Measurements from ENCODE around the gene AP1S1.
"Not testable (repeated sequence)": the region's sequence is repeated elsewhere in the genome, so short reads cannot be mapped to it uniquely, and the experiment has no call there.

AP1S1 gene

GRCh38 chr7:101153969-101154692 lies at the start of gene AP1S1:
Gene AP1S1, plus strand, starts transcription at chr7:101154476. Its CDS starts 39 bp downstream, at chr7:101154515.
- peak; percentile 87 to 92 for DNase-seq (ENCODE audit: low read depth in 2 of 2)

- no peak for DNase-seq (ENCODE audit: low read depth in 2 of 2)
Observed at GRCh38 chr7:101104799-101105198, 49.5 kb upstream of the AP1S1 start.

GRCh38 chr7:101105248-101105647 lies 49.0 kb upstream of the AP1S1 start:
- not testable (repeated sequence) for DNase-seq (ENCODE audit: low read depth in 2 of 2)

- DNase-seq (ENCODE audit: low read depth in 2 of 2) = no peak
Observed at GRCh38 chr7:101106386-101106785, 47.9 kb upstream of the AP1S1 start.

- DNase-seq (ENCODE audit: low read depth in 2 of 2) = no peak
Observed at GRCh38 chr7:101108330-101108857, 45.9 kb upstream of the AP1S1 start.

GRCh38 chr7:101108961-101109360 lies 45.3 kb upstream of the AP1S1 start:
- no peak for DNase-seq (ENCODE audit: low read depth in 2 of 2)

- no peak for DNase-seq (ENCODE audit: low read depth in 2 of 2)
Observed at GRCh38 chr7:101109368-101109767, 44.9 kb upstream of the AP1S1 start.

- DNase-seq (ENCODE audit: low read depth in 2 of 2) = no peak
Observed at GRCh38 chr7:101111261-101111660, 43.0 kb upstream of the AP1S1 start.

GRCh38 chr7:101112233-101112632 lies 42.0 kb upstream of the AP1S1 start:
- DNase-seq (ENCODE audit: low read depth in 2 of 2) = no peak

GRCh38 chr7:101113140-101113539 lies 41.1 kb upstream of the AP1S1 start:
- not testable (repeated sequence) for DNase-seq (ENCODE audit: low read depth in 2 of 2)

- no peak for DNase-seq (ENCODE audit: low read depth in 2 of 2)
Observed at GRCh38 chr7:101113836-101114235, 40.4 kb upstream of the AP1S1 start.

- no peak for DNase-seq (ENCODE audit: low read depth in 2 of 2)
Observed at GRCh38 chr7:101114492-101114891, 39.8 kb upstream of the AP1S1 start.

GRCh38 chr7:101115215-101115614 lies 39.1 kb upstream of the AP1S1 start:
- DNase-seq (ENCODE audit: low read depth in 2 of 2) = no peak

- no peak for DNase-seq (ENCODE audit: low read depth in 2 of 2)
Observed at GRCh38 chr7:101116898-101117297, 37.4 kb upstream of the AP1S1 start.

GRCh38 chr7:101118856-101119255 lies 35.4 kb upstream of the AP1S1 start:
- no peak for DNase-seq (ENCODE audit: low read depth in 2 of 2)

GRCh38 chr7:101119876-101120275 lies 34.4 kb upstream of the AP1S1 start:
- DNase-seq (ENCODE audit: low read depth in 2 of 2) = no peak

- DNase-seq (ENCODE audit: low read depth in 2 of 2) = no peak
Observed at GRCh38 chr7:101120315-101120714, 34.0 kb upstream of the AP1S1 start.

- not testable (repeated sequence) for DNase-seq (ENCODE audit: low read depth in 2 of 2)
Observed at GRCh38 chr7:101121631-101121990, 32.7 kb upstream of the AP1S1 start.

- no peak for DNase-seq (ENCODE audit: low read depth in 2 of 2)
Observed at GRCh38 chr7:101121991-101122932, 32.0 kb upstream of the AP1S1 start.

- no peak for DNase-seq (ENCODE audit: low read depth in 2 of 2)
Observed at GRCh38 chr7:101122933-101123702, 31.2 kb upstream of the AP1S1 start.

- no peak for DNase-seq (ENCODE audit: low read depth in 2 of 2)
Observed at GRCh38 chr7:101123703-101124068, 30.6 kb upstream of the AP1S1 start.
